H9 (cell line): ENCODE results near the gene XPNPEP2. TPM values are rescaled to one million over a fixed set of nuclear protein-coding genes. Genes with fewer than 3 reads are reported as not detected.

ENCODE experiments used
- DNase-seq: peaks from one replicate; pipeline ENCODE4 v3.0.0-alpha.2; 2017
- H2AFZ ChIP-seq: one replicate; pipeline ENCODE4 v1.6.1; 2013; ENCODE audit warnings: mild to moderate bottlenecking, low read length, control low read depth, moderate library complexity
- H2AK5ac ChIP-seq: 2 replicates; pipeline ENCODE4 v1.6.1; 2013; ENCODE audit warnings: low read length, control low read depth, mixed read lengths; ENCODE audit not compliant: insufficient read length
- H2BK120ac ChIP-seq: one replicate; pipeline ENCODE4 v1.6.1; 2013; ENCODE audit warnings: low read depth, mild to moderate bottlenecking, low read length, control low read depth, inconsistent platforms; ENCODE audit not compliant: poor library complexity, severe bottlenecking
- H2BK12ac ChIP-seq: 2 replicates; pipeline ENCODE4 v1.6.1; 2013; ENCODE audit warnings: low read length, control low read depth, mixed read lengths, low read depth; ENCODE audit not compliant: insufficient read length
- H2BK15ac ChIP-seq: 2 replicates; pipeline ENCODE4 v1.6.1; 2013; ENCODE audit warnings: low read depth, low read length, control low read depth
- H2BK20ac ChIP-seq: one replicate; pipeline ENCODE4 v1.6.1; 2013; ENCODE audit warnings: low read depth, mild to moderate bottlenecking, low read length, control low read depth, inconsistent platforms; ENCODE audit not compliant: poor library complexity, severe bottlenecking
- H2BK5ac ChIP-seq: 2 replicates; pipeline ENCODE4 v1.6.1; 2013; ENCODE audit warnings: low read length, control low read depth, mixed read lengths; ENCODE audit not compliant: insufficient read length
- H3K14ac ChIP-seq: 2 replicates; pipeline ENCODE4 v1.6.1; 2013; ENCODE audit warnings: low read length, control low read depth; ENCODE audit not compliant: insufficient read depth
- H3K18ac ChIP-seq: 2 replicates; pipeline ENCODE4 v1.6.1; 2013; ENCODE audit warnings: low read depth, mild to moderate bottlenecking, mixed read lengths, low read length, control low read depth; ENCODE audit not compliant: insufficient read length
- H3K23ac ChIP-seq: 2 replicates; pipeline ENCODE4 v1.6.1; 2013; ENCODE audit warnings: low read length, control low read depth, mixed read lengths, low read depth; ENCODE audit not compliant: insufficient read length
- H3K23me2 ChIP-seq: 2 replicates; pipeline ENCODE4 v1.6.1; 2013; ENCODE audit warnings: low read depth, mild to moderate bottlenecking, mixed read lengths, low read length, control low read depth; ENCODE audit not compliant: insufficient read length, poor library complexity, severe bottlenecking
- H3K27ac ChIP-seq: 2 replicates; pipeline ENCODE4 v1.5.1; 2013; ENCODE audit warnings: low read length, control low read depth, mixed read lengths, low read depth; ENCODE audit not compliant: insufficient read length
- H3K27me3 ChIP-seq: 2 replicates; pipeline ENCODE4 v1.6.1; 2013; ENCODE audit warnings: low read length, control low read depth, inconsistent platforms; ENCODE audit not compliant: insufficient read depth
- H3K4ac ChIP-seq: 2 replicates; pipeline ENCODE4 v1.6.1; 2013; ENCODE audit warnings: low read depth, mild to moderate bottlenecking, control low read depth, inconsistent platforms, low read length, moderate library complexity
- H3K4me1 ChIP-seq: 2 replicates; pipeline ENCODE4 v1.6.1; 2013; ENCODE audit warnings: low read length, control low read depth, inconsistent platforms; ENCODE audit not compliant: insufficient read depth
- H3K4me2 ChIP-seq: 2 replicates; pipeline ENCODE4 v1.6.1; 2013; ENCODE audit warnings: low read length, control low read depth, mixed read lengths; ENCODE audit not compliant: insufficient read length, insufficient read depth
- H3K56ac ChIP-seq: 2 replicates; pipeline ENCODE4 v1.6.1; 2013; ENCODE audit warnings: low read depth, mild to moderate bottlenecking, mixed read lengths, low read length, control low read depth; ENCODE audit not compliant: insufficient read length
- H3K79me1 ChIP-seq: 2 replicates; pipeline ENCODE4 v1.6.1; 2013; ENCODE audit warnings: low read depth, mild to moderate bottlenecking, moderate library complexity, low read length, control low read depth, inconsistent platforms; ENCODE audit not compliant: insufficient read depth, poor library complexity, severe bottlenecking
- H3K79me2 ChIP-seq: 2 replicates; pipeline ENCODE4 v1.6.1; 2013; ENCODE audit warnings: low read length, control low read depth, inconsistent platforms; ENCODE audit not compliant: insufficient read depth
- H3K9ac ChIP-seq: 2 replicates; pipeline ENCODE4 v1.6.1; 2013; ENCODE audit warnings: low read length, control low read depth, mixed read lengths; ENCODE audit not compliant: insufficient read length; ENCODE audit errors: extremely low read depth
- H3K9me3 ChIP-seq: one replicate; pipeline ENCODE4 v1.6.1; 2013; ENCODE audit warnings: low read depth, low read length, inconsistent platforms; ENCODE audit not compliant: control insufficient read depth
- H3T11ph ChIP-seq: one replicate; pipeline ENCODE4 v1.6.1; 2013; ENCODE audit warnings: mild to moderate bottlenecking, low read length, control low read depth, inconsistent platforms
- H4K20me1 ChIP-seq: one replicate; pipeline ENCODE4 v1.6.1; 2013; ENCODE audit not compliant: control insufficient read depth, insufficient read length, insufficient read depth
- H4K5ac ChIP-seq: 2 replicates; pipeline ENCODE4 v1.6.1; 2013; ENCODE audit warnings: low read depth, mild to moderate bottlenecking, mixed read lengths, low read length, control low read depth; ENCODE audit not compliant: insufficient read length
- H4K8ac ChIP-seq: replicated peaks from 2 replicates; pipeline ENCODE4 v1.6.1; 2013; ENCODE audit warnings: low read length, control low read depth, mixed read lengths, low read depth; ENCODE audit not compliant: insufficient read length
- H4K91ac ChIP-seq: 2 replicates; pipeline ENCODE4 v1.6.1; 2013; ENCODE audit warnings: low read depth, mild to moderate bottlenecking, moderate library complexity, mixed read lengths, low read length, control low read depth; ENCODE audit not compliant: insufficient read length
- H3K27ac Mint-ChIP-seq, 3 experiments: 2 replicates in 2 of 3; 3 replicates in 1 of 3; pipeline ENCODE4 v1.8.0; 2020 to 2021; ENCODE audit warnings: mixed read lengths in 3 of 3, mild to moderate bottlenecking in 1 of 3, moderate library complexity in 1 of 3
- H3K27me3 Mint-ChIP-seq: 2 replicates; pipeline ENCODE4 v1.8.0; 2021; ENCODE audit warnings: low read depth, mild to moderate bottlenecking, moderate library complexity, mixed read lengths
- H3K36me3 Mint-ChIP-seq, 3 experiments: 2 replicates in 2 of 3; 3 replicates in 1 of 3; pipeline ENCODE4 v1.8.0; 2020 to 2021; ENCODE audit warnings: low read depth in 3 of 3, mixed read lengths in 3 of 3; ENCODE audit not compliant: insufficient read depth in 1 of 3
- H3K4me1 Mint-ChIP-seq, 2 experiments: 2 replicates each; pipeline ENCODE4 v1.8.0; 2020; ENCODE audit warnings: mixed read lengths in 2 of 2
- H3K4me3 Mint-ChIP-seq, 2 experiments: 2 replicates in 1 of 2; 3 replicates in 1 of 2; pipeline ENCODE4 v1.8.0; 2020 to 2021; ENCODE audit warnings: mild to moderate bottlenecking in 2 of 2, mixed read lengths in 2 of 2, moderate library complexity in 1 of 2
- H3K9me3 Mint-ChIP-seq, 2 experiments: 2 replicates in 1 of 2; 3 replicates in 1 of 2; pipeline ENCODE4 v1.8.0; 2020; ENCODE audit warnings: mild to moderate bottlenecking in 2 of 2, mixed read lengths in 2 of 2, moderate library complexity in 1 of 2
- CTCF ChIP-seq: fragments of 200-600 bp; sonication (generic); conservative IDR thresholded peaks from 3 replicates; pipeline ENCODE4 v1.8.0; 2021; ENCODE audit warnings: antibody characterized with exemption, mild to moderate bottlenecking
- WGBS: extraction: QIAGEN DNeasy Blood & Tissue Kit; methylation state at CpG from one replicate; pipeline ENCODE4 v1.1.7; 2013; ENCODE audit warnings: missing lambda C conversion rate, low lambda C conversion rate, mixed read lengths; ENCODE audit not compliant: insufficient read length; ENCODE audit errors: extremely low coverage; 5-methylcytosine and 5-hydroxymethylcytosine counted together
- total RNA-seq: library from RNA; stranded (reverse); gene quantifications from 2 replicates; pipeline ENCODE4 v1.2.1, GENCODE V29; 2021

The XPNPEP2 gene
- total RNA-seq, 1 experiment from 2014 or later, result 0.11 TPM

- no peak for DNase-seq
- Histone ChIP-seq H3K79me2 (no peaks in the 10 kb centered on the region), H3K14ac (no peak overlapping the region), H2BK120ac (no peak overlapping the region), H2BK15ac (no peak overlapping the region), H3K79me1 (no peaks in the 10 kb centered on the region), H3K23me2 (no peaks in the 10 kb centered on the region), H2BK12ac (no peak overlapping the region), H3K9ac (no peak overlapping the region), H3K9me3 (no peaks in the 10 kb centered on the region), H2AK5ac (no peak overlapping the region), H3K23ac (no peak overlapping the region), H4K20me1 (no peaks in the 10 kb centered on the region), H4K91ac (no peak overlapping the region), H3K4me2 (no peak overlapping the region), H2BK5ac (no peak overlapping the region), H3K56ac (no peak overlapping the region), H4K8ac (no peak overlapping the region), H2BK20ac (no peak overlapping the region), H3K27ac (no peak overlapping the region), H3K18ac (no peak overlapping the region), H4K5ac (no peak overlapping the region), H3K27me3 (no peaks in the 10 kb centered on the region), H2AFZ (no peak overlapping the region), H3K4me1 (peaks cover 1% of the 10 kb centered on the region; the same call in 1 of the 2 replicates), H3T11ph (no peak overlapping the region), H3K4ac (no peak overlapping the region)
- WGBS, result no CpG with 5 or more reads among the region's 2 CpGs
- Mint-ChIP-seq H3K4me1 (peaks cover 31 to 51% of the 10 kb centered on the region in 2 experiments), H3K27ac (no peak overlapping the region), H3K4me3 (no peak overlapping the region), H3K27me3 (peaks cover 2% of the 10 kb centered on the region; the same call in 1 of the 2 replicates), H3K36me3 (peaks cover 0 to 6% (median 0%) of the 10 kb centered on the region in 3 experiments; a peak in 1 of 7 replicates), H3K9me3 (peaks cover 0 to 52% of the 10 kb centered on the region in 2 experiments; a peak in 2 of 5 replicates)
- no peak for TF ChIP-seq CTCF
These were observed 19.5 kb upstream of the XPNPEP2 start for GRCh38 chrX:129719268-129719667.
